ENCODE measurements around the gene ST3GAL3. TPM values are rescaled to one million over a fixed set of nuclear protein-coding genes. Genes with fewer than 3 reads are reported as not detected.
A peak's percentile ranks its signal among the peaks of the same experiment; 100 is the strongest.

ST3GAL3 gene
- total and polyA plus RNA-seq, 2 of the 13 experiments (the other 11 are each of a cell fraction or from before 2014, with no cell fraction given): 5.1 to 8.1 TPM

DNA sequence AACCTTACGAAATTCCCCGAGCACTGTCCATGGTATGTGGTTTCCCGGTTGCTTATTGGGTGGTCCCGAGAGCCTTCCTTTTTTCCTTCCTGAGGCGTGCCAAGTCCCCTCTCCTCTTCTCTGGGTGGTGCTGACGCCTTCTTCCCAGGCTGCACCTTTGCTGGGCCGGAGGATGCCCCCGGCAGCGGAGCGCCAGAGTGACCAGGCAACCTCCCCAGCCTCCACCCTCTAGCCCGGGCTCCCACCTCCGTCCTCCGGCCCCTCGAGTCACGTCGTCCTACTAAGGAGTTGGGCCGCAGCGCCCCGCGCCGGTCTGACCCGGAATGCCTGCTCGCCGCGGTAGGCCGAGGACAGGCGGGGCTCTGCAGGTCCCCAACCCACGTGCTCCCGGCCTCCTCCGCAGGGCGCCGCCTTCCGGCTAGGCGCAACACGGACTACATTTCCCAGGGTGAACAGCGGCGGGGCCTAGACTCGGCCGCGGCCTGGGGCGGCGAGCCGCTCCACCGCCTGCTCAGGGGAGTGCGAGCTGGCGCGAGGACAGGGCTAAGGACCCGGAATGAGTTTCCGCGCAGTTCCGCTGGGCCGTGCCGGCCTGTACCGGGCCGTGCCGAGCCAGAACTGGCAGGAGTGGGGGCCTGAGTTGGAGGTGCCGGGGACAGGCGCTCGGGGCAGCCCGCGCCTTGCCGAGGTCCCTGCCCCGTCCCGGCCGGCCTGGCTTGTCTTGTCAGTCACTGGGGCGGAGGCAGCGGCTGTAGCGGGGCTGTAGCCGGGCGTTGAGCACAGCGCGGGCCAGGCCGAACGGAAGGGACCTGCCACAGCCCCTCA lies 239.1 kb downstream of the ST3GAL3 start, which contains the start of gene IPO13 (continued):
- 0 out of 2 replicates have a peak, but pooled peaks have one; percentile 45 for TF ChIP-seq DPF2 (CRISPR knock-in tag; IDR thresholded peaks at IDR 0.05; ENCODE audit: borderline replicate concordance, low read depth)
- TF ChIP-seq, protein P1, sequence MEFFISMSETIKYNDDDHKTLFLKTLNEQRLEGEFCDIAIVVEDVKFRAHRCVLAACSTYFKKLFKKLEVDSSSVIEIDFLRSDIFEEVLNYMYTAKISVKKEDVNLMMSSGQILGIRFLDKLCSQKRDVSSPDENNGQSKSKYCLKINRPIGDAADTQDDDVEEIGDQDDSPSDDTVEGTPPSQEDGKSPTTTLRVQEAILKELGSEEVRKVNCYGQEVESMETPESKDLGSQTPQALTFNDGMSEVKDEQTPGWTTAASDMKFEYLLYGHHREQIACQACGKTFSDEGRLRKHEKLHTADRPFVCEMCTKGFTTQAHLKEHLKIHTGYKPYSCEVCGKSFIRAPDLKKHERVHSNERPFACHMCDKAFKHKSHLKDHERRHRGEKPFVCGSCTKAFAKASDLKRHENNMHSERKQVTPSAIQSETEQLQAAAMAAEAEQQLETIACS (CRISPR knock-in tag; IDR thresholded peaks at IDR 0.05): 0 out of 2 replicates have a peak, but pooled peaks have one; percentile 22
- no peak for TF ChIP-seq MTF2 (CRISPR knock-in tag; IDR thresholded peaks at IDR 0.05; ENCODE audit: borderline replicate concordance)
- peak; percentile 66 for TF ChIP-seq ZNF724P (CRISPR knock-in tag; IDR thresholded peaks at IDR 0.05; ENCODE audit: borderline replicate concordance)
- TF ChIP-seq, protein P2, sequence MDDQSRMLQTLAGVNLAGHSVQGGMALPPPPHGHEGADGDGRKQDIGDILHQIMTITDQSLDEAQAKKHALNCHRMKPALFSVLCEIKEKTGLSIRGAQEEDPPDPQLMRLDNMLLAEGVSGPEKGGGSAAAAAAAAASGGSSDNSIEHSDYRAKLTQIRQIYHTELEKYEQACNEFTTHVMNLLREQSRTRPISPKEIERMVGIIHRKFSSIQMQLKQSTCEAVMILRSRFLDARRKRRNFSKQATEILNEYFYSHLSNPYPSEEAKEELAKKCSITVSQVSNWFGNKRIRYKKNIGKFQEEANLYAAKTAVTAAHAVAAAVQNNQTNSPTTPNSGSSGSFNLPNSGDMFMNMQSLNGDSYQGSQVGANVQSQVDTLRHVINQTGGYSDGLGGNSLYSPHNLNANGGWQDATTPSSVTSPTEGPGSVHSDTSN (CRISPR knock-in tag; IDR thresholded peaks at IDR 0.05; ENCODE audit: borderline replicate concordance): 0 out of 2 replicates have a peak, but pooled peaks have one; percentile 49
- TF ChIP-seq KLF9 (CRISPR knock-in tag; IDR thresholded peaks at IDR 0.05; ENCODE audit: low read depth): no peak
- TF ChIP-seq, protein P3, sequence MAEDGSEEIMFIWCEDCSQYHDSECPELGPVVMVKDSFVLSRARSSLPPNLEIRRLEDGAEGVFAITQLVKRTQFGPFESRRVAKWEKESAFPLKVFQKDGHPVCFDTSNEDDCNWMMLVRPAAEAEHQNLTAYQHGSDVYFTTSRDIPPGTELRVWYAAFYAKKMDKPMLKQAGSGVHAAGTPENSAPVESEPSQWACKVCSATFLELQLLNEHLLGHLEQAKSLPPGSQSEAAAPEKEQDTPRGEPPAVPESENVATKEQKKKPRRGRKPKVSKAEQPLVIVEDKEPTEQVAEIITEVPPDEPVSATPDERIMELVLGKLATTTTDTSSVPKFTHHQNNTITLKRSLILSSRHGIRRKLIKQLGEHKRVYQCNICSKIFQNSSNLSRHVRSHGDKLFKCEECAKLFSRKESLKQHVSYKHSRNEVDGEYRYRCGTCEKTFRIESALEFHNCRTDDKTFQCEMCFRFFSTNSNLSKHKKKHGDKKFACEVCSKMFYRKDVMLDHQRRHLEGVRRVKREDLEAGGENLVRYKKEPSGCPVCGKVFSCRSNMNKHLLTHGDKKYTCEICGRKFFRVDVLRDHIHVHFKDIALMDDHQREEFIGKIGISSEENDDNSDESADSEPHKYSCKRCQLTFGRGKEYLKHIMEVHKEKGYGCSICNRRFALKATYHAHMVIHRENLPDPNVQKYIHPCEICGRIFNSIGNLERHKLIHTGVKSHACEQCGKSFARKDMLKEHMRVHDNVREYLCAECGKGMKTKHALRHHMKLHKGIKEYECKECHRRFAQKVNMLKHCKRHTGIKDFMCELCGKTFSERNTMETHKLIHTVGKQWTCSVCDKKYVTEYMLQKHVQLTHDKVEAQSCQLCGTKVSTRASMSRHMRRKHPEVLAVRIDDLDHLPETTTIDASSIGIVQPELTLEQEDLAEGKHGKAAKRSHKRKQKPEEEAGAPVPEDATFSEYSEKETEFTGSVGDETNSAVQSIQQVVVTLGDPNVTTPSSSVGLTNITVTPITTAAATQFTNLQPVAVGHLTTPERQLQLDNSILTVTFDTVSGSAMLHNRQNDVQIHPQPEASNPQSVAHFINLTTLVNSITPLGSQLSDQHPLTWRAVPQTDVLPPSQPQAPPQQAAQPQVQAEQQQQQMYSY (CRISPR knock-in tag; IDR thresholded peaks at IDR 0.05): no peak
- no peak for TF ChIP-seq FLYWCH1 (CRISPR knock-in tag; IDR thresholded peaks at IDR 0.05)
- TF ChIP-seq, protein P4, sequence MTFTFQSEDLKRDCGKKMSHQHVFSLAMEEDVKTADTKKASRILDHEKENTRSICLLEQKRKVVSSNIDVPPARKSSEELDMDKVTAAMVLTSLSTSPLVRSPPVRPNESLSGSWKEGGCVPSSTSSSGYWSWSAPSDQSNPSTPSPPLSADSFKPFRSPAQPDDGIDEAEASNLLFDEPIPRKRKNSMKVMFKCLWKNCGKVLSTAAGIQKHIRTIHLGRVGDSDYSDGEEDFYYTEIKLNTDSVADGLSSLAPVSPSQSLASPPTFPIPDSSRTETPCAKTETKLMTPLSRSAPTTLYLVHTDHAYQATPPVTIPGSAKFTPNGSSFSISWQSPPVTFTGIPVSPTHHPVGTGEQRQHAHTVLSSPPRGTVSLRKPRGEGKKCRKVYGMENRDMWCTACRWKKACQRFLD (CRISPR knock-in tag; IDR thresholded peaks at IDR 0.05; ENCODE audit: borderline replicate concordance): 0 out of 2 replicates have a peak, but pooled peaks have one; percentile 58
- TF ChIP-seq TBL1XR1 (IDR thresholded peaks at IDR 0.05; ENCODE audit: borderline replicate concordance, low read length, partially characterized antibody): peak; percentile 44
- TF ChIP-seq, protein P5, sequence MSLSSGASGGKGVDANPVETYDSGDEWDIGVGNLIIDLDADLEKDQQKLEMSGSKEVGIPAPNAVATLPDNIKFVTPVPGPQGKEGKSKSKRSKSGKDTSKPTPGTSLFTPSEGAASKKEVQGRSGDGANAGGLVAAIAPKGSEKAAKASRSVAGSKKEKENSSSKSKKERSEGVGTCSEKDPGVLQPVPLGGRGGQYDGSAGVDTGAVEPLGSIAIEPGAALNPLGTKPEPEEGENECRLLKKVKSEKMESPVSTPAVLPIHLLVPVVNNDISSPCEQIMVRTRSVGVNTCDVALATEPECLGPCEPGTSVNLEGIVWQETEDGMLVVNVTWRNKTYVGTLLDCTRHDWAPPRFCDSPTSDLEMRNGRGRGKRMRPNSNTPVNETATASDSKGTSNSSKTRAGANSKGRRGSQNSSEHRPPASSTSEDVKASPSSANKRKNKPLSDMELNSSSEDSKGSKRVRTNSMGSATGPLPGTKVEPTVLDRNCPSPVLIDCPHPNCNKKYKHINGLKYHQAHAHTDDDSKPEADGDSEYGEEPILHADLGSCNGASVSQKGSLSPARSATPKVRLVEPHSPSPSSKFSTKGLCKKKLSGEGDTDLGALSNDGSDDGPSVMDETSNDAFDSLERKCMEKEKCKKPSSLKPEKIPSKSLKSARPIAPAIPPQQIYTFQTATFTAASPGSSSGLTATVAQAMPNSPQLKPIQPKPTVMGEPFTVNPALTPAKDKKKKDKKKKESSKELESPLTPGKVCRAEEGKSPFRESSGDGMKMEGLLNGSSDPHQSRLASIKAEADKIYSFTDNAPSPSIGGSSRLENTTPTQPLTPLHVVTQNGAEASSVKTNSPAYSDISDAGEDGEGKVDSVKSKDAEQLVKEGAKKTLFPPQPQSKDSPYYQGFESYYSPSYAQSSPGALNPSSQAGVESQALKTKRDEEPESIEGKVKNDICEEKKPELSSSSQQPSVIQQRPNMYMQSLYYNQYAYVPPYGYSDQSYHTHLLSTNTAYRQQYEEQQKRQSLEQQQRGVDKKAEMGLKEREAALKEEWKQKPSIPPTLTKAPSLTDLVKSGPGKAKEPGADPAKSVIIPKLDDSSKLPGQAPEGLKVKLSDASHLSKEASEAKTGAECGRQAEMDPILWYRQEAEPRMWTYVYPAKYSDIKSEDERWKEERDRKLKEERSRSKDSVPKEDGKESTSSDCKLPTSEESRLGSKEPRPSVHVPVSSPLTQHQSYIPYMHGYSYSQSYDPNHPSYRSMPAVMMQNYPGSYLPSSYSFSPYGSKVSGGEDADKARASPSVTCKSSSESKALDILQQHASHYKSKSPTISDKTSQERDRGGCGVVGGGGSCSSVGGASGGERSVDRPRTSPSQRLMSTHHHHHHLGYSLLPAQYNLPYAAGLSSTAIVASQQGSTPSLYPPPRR (CRISPR knock-in tag; IDR thresholded peaks at IDR 0.05; ENCODE audit: borderline replicate concordance): peak; percentile 80; the same call in 1 of the 2 replicates

Data from HepG2 (cell line).